ENCODE data around the gene NFATC1. TPM values are rescaled to one million over a fixed set of nuclear protein-coding genes. Genes with fewer than 3 reads are reported as not detected.

Gene NFATC1
- polyA plus RNA-seq, 1 donor from 2014 or later, result 0.37 TPM

DNA sequence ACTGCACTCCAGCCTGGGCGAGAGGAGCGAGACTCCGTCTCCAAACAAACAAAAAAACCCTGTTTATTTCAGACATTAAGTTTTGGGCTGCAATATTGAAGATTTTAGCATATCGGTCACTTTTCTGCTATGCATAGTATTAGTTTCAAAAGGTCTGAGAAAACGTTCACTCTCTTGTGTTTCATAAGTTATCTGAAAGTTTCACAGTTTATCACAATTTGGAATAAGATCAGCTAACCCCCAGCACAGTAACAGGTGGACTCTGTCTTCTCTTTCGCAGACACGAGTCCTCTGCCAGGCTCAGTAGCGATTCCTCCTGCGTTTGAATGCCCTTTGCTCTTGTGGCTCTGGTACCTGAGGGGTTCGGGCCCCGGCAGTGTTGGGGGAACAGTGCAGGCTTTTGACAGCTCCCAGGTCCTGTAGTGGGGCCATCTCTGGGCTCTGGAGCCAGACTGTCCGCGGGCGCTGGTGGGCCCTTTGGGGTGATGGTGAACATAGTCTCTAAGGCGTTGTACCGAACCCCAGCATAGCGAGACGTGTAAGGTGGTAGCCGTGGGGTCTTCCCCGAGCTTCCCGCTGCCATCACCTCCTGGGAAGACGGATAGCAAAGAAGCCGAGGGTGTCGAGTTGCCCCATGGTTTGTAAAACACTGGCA lies 20.4 kb downstream of the NFATC1 start:
- Histone ChIP-seq H3K27me3 (ENCODE audit: insufficient read depth, low read depth, low read length) (no peaks in the 10 kb centered on the region), H3K9me2 (ENCODE audit: insufficient read depth, low read length) (no peaks in the 10 kb centered on the region), H4K20me1 (ENCODE audit: insufficient read depth) (no peaks in the 10 kb centered on the region), H3K9me3 (ENCODE audit: low read length) (no peaks in the 10 kb centered on the region), H3K9ac (ENCODE audit: low read length) (no peak overlapping the region), H3K27ac (ENCODE audit: low read length) (no peak overlapping the region), H3K36me3 (ENCODE audit: insufficient read depth, low read length) (no peaks in the 10 kb centered on the region), H3K79me2 (replicated peaks; ENCODE audit: insufficient read depth, low read length) (no peaks in the 10 kb centered on the region), H3F3A (ENCODE audit: insufficient read depth, low read length, poor library complexity, severe bottlenecking) (no peaks in the 10 kb centered on the region), H3K4me2 (ENCODE audit: low read length) (no peak overlapping the region), H3K4me3 (ENCODE audit: low read length) (no peak overlapping the region), H2AFZ (ENCODE audit: low read depth, low read length) (no peak overlapping the region)
- TF ChIP-seq RAD21 (conservative IDR thresholded peaks at IDR 0.05), result no peak

DNA sequence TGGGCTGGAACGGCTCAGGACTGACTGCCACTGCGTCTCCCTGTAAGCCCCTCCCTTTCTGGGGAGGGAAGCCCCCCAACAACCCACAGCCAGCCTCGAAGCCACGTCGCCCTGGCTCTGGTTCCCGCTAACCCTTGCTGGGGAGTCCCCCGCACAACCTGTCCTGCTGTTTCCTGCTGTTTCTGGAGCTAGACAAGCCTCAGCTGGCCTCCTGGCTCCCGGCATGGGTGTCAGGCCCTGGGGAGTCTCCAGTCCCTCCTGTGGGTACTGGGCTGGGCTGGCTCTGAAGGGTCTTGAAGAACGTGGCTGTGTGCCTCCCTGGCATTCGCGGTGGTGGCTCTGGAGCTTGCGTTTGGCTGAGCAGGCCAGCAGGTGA lies 20.9 kb downstream of the NFATC1 start:
- H3K27ac ChIP-seq (ENCODE audit: low read length), result no peak overlapping the region
- H4K20me1 ChIP-seq (ENCODE audit: insufficient read depth), result no peaks in the 10 kb centered on the region
- H3K79me2 ChIP-seq (replicated peaks; ENCODE audit: insufficient read depth, low read length), result no peaks in the 10 kb centered on the region

DNA sequence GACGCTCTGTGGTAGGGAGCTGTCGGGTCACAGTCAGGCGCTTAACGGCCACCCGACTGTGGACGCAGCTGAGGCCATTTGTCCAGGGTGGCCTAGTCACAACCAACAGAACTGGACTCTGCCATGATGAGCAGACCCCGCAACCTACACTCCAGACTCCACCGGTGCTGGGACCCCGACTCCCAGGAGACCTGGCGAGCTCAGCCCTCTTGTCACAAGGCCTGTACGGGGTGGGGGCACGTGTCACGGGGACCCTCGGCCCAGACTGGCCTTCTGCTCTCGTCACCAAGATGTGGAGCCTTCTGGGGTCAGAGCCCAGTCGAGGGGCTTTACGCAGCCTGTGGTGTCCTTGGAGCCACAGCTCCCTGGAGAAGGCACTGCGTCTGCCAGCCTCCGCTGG lies 22.5 kb downstream of the NFATC1 start:
- Histone ChIP-seq H3K9ac (ENCODE audit: low read length) (no peak overlapping the region), H3K79me2 (replicated peaks; ENCODE audit: insufficient read depth, low read length) (no peaks in the 10 kb centered on the region), H4K20me1 (ENCODE audit: insufficient read depth) (no peaks in the 10 kb centered on the region), H3K4me3 (ENCODE audit: low read length) (no peak overlapping the region), H3K9me3 (ENCODE audit: low read length) (no peaks in the 10 kb centered on the region), H3K9me2 (ENCODE audit: insufficient read depth, low read length) (no peaks in the 10 kb centered on the region), H3K27me3 (ENCODE audit: insufficient read depth, low read depth, low read length) (no peaks in the 10 kb centered on the region), H3K4me2 (ENCODE audit: low read length) (no peak overlapping the region), H3K27ac (ENCODE audit: low read length) (no peak overlapping the region), H3K36me3 (ENCODE audit: insufficient read depth, low read length) (no peaks in the 10 kb centered on the region), H2AFZ (ENCODE audit: low read depth, low read length) (no peak overlapping the region), H3F3A (ENCODE audit: insufficient read depth, low read length, poor library complexity, severe bottlenecking) (no peaks in the 10 kb centered on the region)
- TF ChIP-seq MXI1 (conservative IDR thresholded peaks at IDR 0.05; ENCODE audit: poor library complexity, severe bottlenecking) (no peak), EZH2 (IDR thresholded peaks at IDR 0.05; ENCODE audit: borderline replicate concordance, insufficient read depth, low read length, poor library complexity, severe bottlenecking) (no peak), SMC3 (conservative IDR thresholded peaks at IDR 0.05; ENCODE audit: poor library complexity) (no peak), POLR2AphosphoS5 (IDR thresholded peaks at IDR 0.05) (no peak), TAF1 (IDR thresholded peaks at IDR 0.05; ENCODE audit: low read depth) (no peak), EP300 (conservative IDR thresholded peaks at IDR 0.05; ENCODE audit: poor library complexity, severe bottlenecking) (no peak), RAD21 (conservative IDR thresholded peaks at IDR 0.05) (no peak)
- TF ChIP-seq, protein P1, sequence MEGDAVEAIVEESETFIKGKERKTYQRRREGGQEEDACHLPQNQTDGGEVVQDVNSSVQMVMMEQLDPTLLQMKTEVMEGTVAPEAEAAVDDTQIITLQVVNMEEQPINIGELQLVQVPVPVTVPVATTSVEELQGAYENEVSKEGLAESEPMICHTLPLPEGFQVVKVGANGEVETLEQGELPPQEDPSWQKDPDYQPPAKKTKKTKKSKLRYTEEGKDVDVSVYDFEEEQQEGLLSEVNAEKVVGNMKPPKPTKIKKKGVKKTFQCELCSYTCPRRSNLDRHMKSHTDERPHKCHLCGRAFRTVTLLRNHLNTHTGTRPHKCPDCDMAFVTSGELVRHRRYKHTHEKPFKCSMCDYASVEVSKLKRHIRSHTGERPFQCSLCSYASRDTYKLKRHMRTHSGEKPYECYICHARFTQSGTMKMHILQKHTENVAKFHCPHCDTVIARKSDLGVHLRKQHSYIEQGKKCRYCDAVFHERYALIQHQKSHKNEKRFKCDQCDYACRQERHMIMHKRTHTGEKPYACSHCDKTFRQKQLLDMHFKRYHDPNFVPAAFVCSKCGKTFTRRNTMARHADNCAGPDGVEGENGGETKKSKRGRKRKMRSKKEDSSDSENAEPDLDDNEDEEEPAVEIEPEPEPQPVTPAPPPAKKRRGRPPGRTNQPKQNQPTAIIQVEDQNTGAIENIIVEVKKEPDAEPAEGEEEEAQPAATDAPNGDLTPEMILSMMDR (IDR thresholded peaks at IDR 0.05; ENCODE audit: poor library complexity, severe bottlenecking), result no peak
- TF ChIP-seq, protein P2, sequence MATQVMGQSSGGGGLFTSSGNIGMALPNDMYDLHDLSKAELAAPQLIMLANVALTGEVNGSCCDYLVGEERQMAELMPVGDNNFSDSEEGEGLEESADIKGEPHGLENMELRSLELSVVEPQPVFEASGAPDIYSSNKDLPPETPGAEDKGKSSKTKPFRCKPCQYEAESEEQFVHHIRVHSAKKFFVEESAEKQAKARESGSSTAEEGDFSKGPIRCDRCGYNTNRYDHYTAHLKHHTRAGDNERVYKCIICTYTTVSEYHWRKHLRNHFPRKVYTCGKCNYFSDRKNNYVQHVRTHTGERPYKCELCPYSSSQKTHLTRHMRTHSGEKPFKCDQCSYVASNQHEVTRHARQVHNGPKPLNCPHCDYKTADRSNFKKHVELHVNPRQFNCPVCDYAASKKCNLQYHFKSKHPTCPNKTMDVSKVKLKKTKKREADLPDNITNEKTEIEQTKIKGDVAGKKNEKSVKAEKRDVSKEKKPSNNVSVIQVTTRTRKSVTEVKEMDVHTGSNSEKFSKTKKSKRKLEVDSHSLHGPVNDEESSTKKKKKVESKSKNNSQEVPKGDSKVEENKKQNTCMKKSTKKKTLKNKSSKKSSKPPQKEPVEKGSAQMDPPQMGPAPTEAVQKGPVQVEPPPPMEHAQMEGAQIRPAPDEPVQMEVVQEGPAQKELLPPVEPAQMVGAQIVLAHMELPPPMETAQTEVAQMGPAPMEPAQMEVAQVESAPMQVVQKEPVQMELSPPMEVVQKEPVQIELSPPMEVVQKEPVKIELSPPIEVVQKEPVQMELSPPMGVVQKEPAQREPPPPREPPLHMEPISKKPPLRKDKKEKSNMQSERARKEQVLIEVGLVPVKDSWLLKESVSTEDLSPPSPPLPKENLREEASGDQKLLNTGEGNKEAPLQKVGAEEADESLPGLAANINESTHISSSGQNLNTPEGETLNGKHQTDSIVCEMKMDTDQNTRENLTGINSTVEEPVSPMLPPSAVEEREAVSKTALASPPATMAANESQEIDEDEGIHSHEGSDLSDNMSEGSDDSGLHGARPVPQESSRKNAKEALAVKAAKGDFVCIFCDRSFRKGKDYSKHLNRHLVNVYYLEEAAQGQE (IDR thresholded peaks at IDR 0.05; ENCODE audit: borderline replicate concordance), result no peak

More for the DNA sequence above, 20.9 kb downstream of the NFATC1 start:
- H3K9ac ChIP-seq (ENCODE audit: low read length), result no peak overlapping the region
- TF ChIP-seq EZH2 (IDR thresholded peaks at IDR 0.05; ENCODE audit: borderline replicate concordance, insufficient read depth, low read length, poor library complexity, severe bottlenecking), result no peak
- TF ChIP-seq MXI1 (conservative IDR thresholded peaks at IDR 0.05; ENCODE audit: poor library complexity, severe bottlenecking), result no peak
- no peak for TF ChIP-seq SMC3 (conservative IDR thresholded peaks at IDR 0.05; ENCODE audit: poor library complexity)
- TF ChIP-seq POLR2AphosphoS5 (IDR thresholded peaks at IDR 0.05), result no peak
- no peak overlapping the region for H2AFZ ChIP-seq (ENCODE audit: low read depth, low read length)
- H3K4me3 ChIP-seq (ENCODE audit: low read length), result no peak overlapping the region
- H3F3A ChIP-seq (ENCODE audit: insufficient read depth, low read length, poor library complexity, severe bottlenecking), result no peaks in the 10 kb centered on the region
- no peaks in the 10 kb centered on the region for H3K9me3 ChIP-seq (ENCODE audit: low read length)
- H3K9me2 ChIP-seq (ENCODE audit: insufficient read depth, low read length), result no peaks in the 10 kb centered on the region
- no peaks in the 10 kb centered on the region for H3K27me3 ChIP-seq (ENCODE audit: insufficient read depth, low read depth, low read length)
- no peak overlapping the region for H3K4me2 ChIP-seq (ENCODE audit: low read length)
- H3K36me3 ChIP-seq (ENCODE audit: insufficient read depth, low read length), result no peaks in the 10 kb centered on the region
